K562 (cell line): ENCODE data around the gene PLPP7. TPM values are rescaled to one million over a fixed set of nuclear protein-coding genes. Genes with fewer than 3 reads are reported as not detected.

Experiments
- ATAC-seq: fragments of 200-7000 bp; cut with Tn5 transposase; 3 replicates; pipeline ENCODE4 v1.9.1; 2020; ENCODE audit warnings: moderate library complexity
- BruUV-seq: library from RNA; stranded (reverse); fragments of 400-500 nt; replicated peaks from 2 replicates; lab custom pipeline; 2021; lab: Mats Ljungman, UMichigan
- CTCF ChIA-PET: fragments of 300-600 bp; formaldehyde crosslinking; extraction: SDS; loops from one replicate; lab custom pipeline; 2021; ENCODE audit warnings: low intra/inter-chr PET ratio; lab: Yijun Ruan, JAX
- POLR2A ChIA-PET: fragments of 300-600, 350-650 bp; sonication (Branson Sonifier 250); formaldehyde crosslinking; extraction: SDS; loops from one replicate; lab custom pipeline; 2021; ENCODE audit warnings: antibody characterized with exemption, inconsistent platforms; lab: Yijun Ruan, JAX
- DNase-seq, 4 experiments: peaks; one replicate each; pipeline versions ENCODE4 v3.0.0 to v3.0.0-alpha.2; 2011 to 2018; ENCODE audit warnings: low spot score in 3 of 4, mixed read lengths in 3 of 4; ENCODE audit errors: extremely low read depth in 1 of 4
- FAIRE-seq: peaks from 2 replicates; lab custom pipeline; 2011; peaks lifted over from hg19 to GRCh38; lab: Jason Lieb, UNC
- H2AFZ ChIP-seq: 2 replicates; pipeline ENCODE4 v1.6.0; 2011; ENCODE audit warnings: low read depth, low read length, control low read depth, inconsistent platforms
- H3K27ac ChIP-seq: fragments of 200-600 bp; 3 replicates; pipeline ENCODE4 v1.8.0; 2011; ENCODE audit warnings: low read depth, mild to moderate bottlenecking, control low read depth, inconsistent platforms, low read length, moderate library complexity, mixed read lengths; ENCODE audit errors: extremely low read depth
- H3K27me3 ChIP-seq, 2 experiments: fragments of 300-600 bp in 1 of 2; 2 replicates in 1 of 2; 3 replicates in 1 of 2; pipeline versions ENCODE4 v1.6.0 to v1.8.0; 2011; ENCODE audit warnings: inconsistent platforms in 2 of 2, low read length in 2 of 2, mild to moderate bottlenecking in 1 of 2, mixed read lengths in 1 of 2, moderate library complexity in 1 of 2; ENCODE audit not compliant: control insufficient read depth in 2 of 2, insufficient read depth in 2 of 2
- H3K36me3 ChIP-seq: fragments of 300-600 bp; 3 replicates; pipeline ENCODE4 v1.8.0; 2011; ENCODE audit warnings: mild to moderate bottlenecking, low read length, inconsistent platforms; ENCODE audit not compliant: control insufficient read depth, insufficient read depth
- H3K4me1 ChIP-seq, 2 experiments: fragments of 200-600 bp in 1 of 2; replicated peaks in 1 of 2; 2 replicates in 1 of 2; 3 replicates in 1 of 2; pipeline versions ENCODE4 v1.5.1 to v1.8.0; 2011; ENCODE audit warnings: inconsistent platforms in 2 of 2, low read length in 2 of 2, mild to moderate bottlenecking in 1 of 2, mixed read lengths in 1 of 2, moderate library complexity in 1 of 2; ENCODE audit not compliant: control insufficient read depth in 2 of 2, insufficient read depth in 2 of 2
- H3K4me2 ChIP-seq: 2 replicates; pipeline ENCODE4 v1.6.1; 2011; ENCODE audit warnings: low read length, control low read depth, inconsistent platforms, mixed read lengths; ENCODE audit not compliant: insufficient read depth
- H3K4me3 ChIP-seq: fragments of 200-600 bp; sonication (generic), shearing (Covaris generic); 2 replicates; pipeline ENCODE4 v1.5.1; 2016; ENCODE audit warnings: control low read depth, inconsistent platforms
- H3K79me2 ChIP-seq: fragments of 200-600 bp; 3 replicates; pipeline ENCODE4 v1.8.0; 2011; ENCODE audit warnings: low read length, inconsistent platforms; ENCODE audit not compliant: control insufficient read depth, insufficient read depth
- H3K9ac ChIP-seq, 2 experiments: 2 replicates each; pipeline versions ENCODE4 v1.6.0 to v1.6.1; 2011; ENCODE audit warnings: low read depth in 2 of 2, low read length in 2 of 2, control low read depth in 1 of 2, inconsistent platforms in 1 of 2, mild to moderate bottlenecking in 1 of 2, mixed read lengths in 1 of 2; ENCODE audit not compliant: insufficient read depth in 1 of 2
- H3K9me1 ChIP-seq: one replicate; pipeline ENCODE4 v1.6.0; 2011; ENCODE audit warnings: inconsistent platforms, mild to moderate bottlenecking, low read length, moderate library complexity; ENCODE audit not compliant: control insufficient read depth, insufficient read depth
- H3K9me3 ChIP-seq: replicated peaks from 2 replicates; pipeline ENCODE4 v1.5.1; 2011; ENCODE audit warnings: low read depth, low read length, inconsistent platforms; ENCODE audit not compliant: control insufficient read depth, insufficient read depth
- H4K20me1 ChIP-seq: replicated peaks from 2 replicates; pipeline ENCODE4 v1.6.1; 2011; ENCODE audit warnings: low read length, inconsistent platforms, mixed read lengths; ENCODE audit not compliant: control insufficient read depth, insufficient read depth
- BRF2 ChIP-seq: IDR thresholded peaks from 3 replicates; pipeline ENCODE4 v1.6.1; 2011; ENCODE audit warnings: borderline replicate concordance, mild to moderate bottlenecking; ENCODE audit not compliant: insufficient read length, insufficient read depth
- CHD2 ChIP-seq: IDR thresholded peaks from 2 replicates; pipeline ENCODE4 v1.6.1; 2011; ENCODE audit warnings: low read depth, low read length
- DPF2 ChIP-seq: fragments of 450-650 bp; IDR thresholded peaks from 2 replicates; pipeline ENCODE4 v1.6.1; 2016
- ETS2 ChIP-seq: IDR thresholded peaks from 2 replicates; pipeline ENCODE4 v1.6.1; 2016; ENCODE audit warnings: borderline replicate concordance, missing genetic modification characterization, mild to moderate bottlenecking, moderate library complexity, missing compliant biosample characterization; ENCODE audit not compliant: poor library complexity, severe bottlenecking
- EWSR1 ChIP-seq: fragments of 450-650 bp; IDR thresholded peaks from 2 replicates; pipeline ENCODE4 v1.6.1; 2018; ENCODE audit warnings: borderline replicate concordance, mild to moderate bottlenecking, low read depth, moderate library complexity; ENCODE audit not compliant: partially characterized antibody
- FOXA1 ChIP-seq: fragments of 450-650 bp; IDR thresholded peaks from 2 replicates; pipeline ENCODE4 v1.6.1; 2016; ENCODE audit warnings: mild to moderate bottlenecking, borderline replicate concordance
- HMBOX1 ChIP-seq: sonication (generic); IDR thresholded peaks from 2 replicates; pipeline ENCODE4 v1.6.1; 2016
- MYC ChIP-seq, 2 experiments: fragments of 250-450 bp in 1 of 2; sonication (Bioruptor Pico) in 1 of 2; IDR thresholded peaks; 2 replicates each; pipeline versions ENCODE4 v1.5.1 to v1.6.1; 2012 to 2021; ENCODE audit warnings: low read depth in 2 of 2, borderline replicate concordance in 1 of 2, improper control_type of control experiment in 1 of 2, low read length in 1 of 2, mild to moderate bottlenecking in 1 of 2, moderate library complexity in 1 of 2
- RBBP5 ChIP-seq: fragments of 200-600 bp; sonication (generic); IDR thresholded peaks from 2 replicates; pipeline ENCODE4 v1.6.1; 2012; ENCODE audit warnings: borderline replicate concordance, mild to moderate bottlenecking, low read length, control low read depth, inconsistent platforms; ENCODE audit not compliant: insufficient read depth, poor library complexity, severe bottlenecking
- ZC3H4 ChIP-seq: sonication (generic); formaldehyde crosslinking; IDR thresholded peaks from 2 replicates; pipeline ENCODE4 v1.9.0; 2021; ENCODE audit warnings: missing genetic modification reagents, borderline replicate concordance
- ZKSCAN1 ChIP-seq: fragments of 150-350 bp; IDR thresholded peaks from 2 replicates; pipeline ENCODE4 v1.6.1; 2016; ENCODE audit warnings: low read depth, low read length
- ZNF444 ChIP-seq: fragments of 250-450 bp; sonication (Bioruptor Pico); IDR thresholded peaks from 2 replicates; pipeline ENCODE4 v1.4.0; 2020; ENCODE audit warnings: mild to moderate bottlenecking, moderate library complexity
- ZNF518B ChIP-seq: fragments of 250-450 bp; sonication (Bioruptor Pico); IDR thresholded peaks from 2 replicates; pipeline ENCODE4 v1.5.0; 2021; ENCODE audit warnings: mild to moderate bottlenecking, moderate library complexity
- WGBS: fragments of 100-300 bp; shearing (Covaris generic); methylation state at CpG from one replicate; pipeline ENCODE4 v1.1.6; 2016; ENCODE audit warnings: low coverage, mixed read lengths; ENCODE audit not compliant: insufficient coverage; ENCODE audit errors: missing lambda C conversion rate; 5-methylcytosine and 5-hydroxymethylcytosine counted together
- in situ Hi-C: fragments of 300-500 bp; cut with MboI; formaldehyde crosslinking; loops from 4 replicates; pipeline ENCODE4 v1.15.0; 2018; ENCODE audit warnings: inconsistent platforms, mixed read lengths
- intact Hi-C: fragments of 100-400 bp; cut with micrococcal nuclease; formaldehyde crosslinking; loops from 2 replicates; pipeline ENCODE4 v1.14.2; 2022
- polyA plus RNA-seq, 8 experiments: library from polyadenylated mRNA; depleted of rRNA in 4 of 8; stranded (reverse) in 5 of 8; unstranded in 3 of 8; fragments of >200 nt; fragmentation: Nextera tagmentation in 2 of 8; fragmentation: Illumina TruSeq in 1 of 8; extraction: Ambion mirVana in 2 of 8; extraction: Trizol in 1 of 8; gene quantifications; 2 replicates each; pipeline versions ENCODE4 v1.2.1 to v1.2.3, GENCODE V29; 2011 to 2014; ENCODE audit warnings: inconsistent platforms in 1 of 8, missing spikeins in 1 of 8
- total RNA-seq, 7 experiments: library from RNA; depleted of rRNA in 6 of 7; stranded (reverse); fragments of >200 nt in 6 of 7; fragmentation: Illumina TruSeq in 2 of 7; extraction: Trizol in 2 of 7; gene quantifications; 2 replicates each; pipeline versions ENCODE4 v1.2.1 to v1.2.3, GENCODE V29; 2011 to 2021; ENCODE audit warnings: low replicate concordance in 1 of 7

The PLPP7 gene
- total and polyA plus RNA-seq, 9 of the 15 experiments (the other 6 are each of a cell fraction or from before 2014, with no cell fraction given): 0.09 to 0.93 (median 0.18) TPM; not detected in 4

GRCh38 chr9:131287359-131287758, 2.2 kb upstream of the PLPP7 start (continued):
- no peak for TF ChIP-seq FOXA1
- no peak for TF ChIP-seq HMBOX1
- no peak for TF ChIP-seq RBBP5
- TF ChIP-seq MYC (IDR thresholded peaks at IDR 0.05; ENCODE audit: low read depth, low read length): no peak
- no peak for TF ChIP-seq MYC (CRISPR knock-in tag; IDR thresholded peaks at IDR 0.05; ENCODE audit: borderline replicate concordance, low read depth)
- TF ChIP-seq EWSR1: no peak
- no peak for TF ChIP-seq ETS2 (tag)
- TF ChIP-seq, all 486 proteins: peak for 0

GRCh38 chr9:131288217-131288616, 1.3 kb upstream of the PLPP7 start:
- ATAC-seq (no peak), FAIRE-seq (no peak), DNase-seq (no peak)
- Histone ChIP-seq H4K20me1 (no peaks in the 10 kb centered on the region), H3K4me3 (no peak overlapping the region), H3K9ac (peak overlapping the region in 1 of 2 experiments; percentile 78; a peak in 2 of 4 replicates), H2AFZ (peak overlapping the region; percentile 38), H3K79me2 (no peaks in the 10 kb centered on the region), H3K9me3 (no peaks in the 10 kb centered on the region), H3K27ac (no peak overlapping the region), H3K27me3 (no peaks in the 10 kb centered on the region), H3K9me1 (no peaks in the 10 kb centered on the region), H3K4me2 (no peak overlapping the region), H3K4me1 (peaks cover 0 to 36% of the 10 kb centered on the region in 2 experiments; a peak in 3 of 5 replicates), H3K36me3 (no peaks in the 10 kb centered on the region)
- intact Hi-C loops: no loop called here
- in situ Hi-C loops: no loop called here
- CTCF ChIA-PET: no interaction called here
- POLR2A ChIA-PET: interaction anchor here (0.6 to 1.7 kb wide), 5 partner anchors 8 to 163 kb away, joined by 3 to 14 read pairs (median 4); partner anchors contain the start of gene NUP214
- TF ChIP-seq ZC3H4 (CRISPR knock-in tag) (no peak), CHD2 (no peak), ZKSCAN1 (no peak), ZNF518B (CRISPR knock-in tag) (no peak), ZNF444 (no peak), BRF2 (no peak), DPF2 (no peak)
- 55% methylated on average over 8 of the region's 9 CpGs for WGBS
- no TSS peak for BruUV-seq
